Measurements from ENCODE around the gene SRD5A1.
A peak's percentile ranks its signal among the peaks of the same experiment; 100 is the strongest.

Gene SRD5A1

DNA sequence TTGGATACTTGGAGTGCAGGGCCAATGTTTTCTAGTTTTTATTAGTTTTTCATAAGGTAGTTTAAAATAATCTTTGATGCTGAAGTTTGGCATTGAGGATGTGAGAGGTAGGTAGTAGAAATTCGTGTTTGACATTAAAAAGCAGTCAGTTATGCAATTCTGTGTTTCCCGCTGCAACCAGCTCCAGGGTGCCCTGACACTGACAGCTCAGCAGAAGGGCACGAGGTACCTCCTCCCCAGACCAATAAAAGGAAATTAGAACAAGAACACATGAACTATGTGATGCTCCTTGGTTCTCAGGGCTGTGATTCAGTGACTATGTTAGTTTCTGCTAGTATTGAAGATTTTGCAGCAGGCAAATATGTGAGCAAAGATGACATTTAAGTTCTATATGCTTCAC is 40.6 kb upstream of the SRD5A1 start:
- H3K27me3 ChIP-seq (ENCODE audit: insufficient read depth, poor library complexity, severe bottlenecking), result no peaks in the 10 kb centered on the region
- peaks cover 5% of the 10 kb centered on the region for H3K4me1 ChIP-seq (ENCODE audit: insufficient read depth, poor library complexity, severe bottlenecking)
- H3K9me3 ChIP-seq (ENCODE audit: severe bottlenecking), result no peaks in the 10 kb centered on the region
- no peak overlapping the region for H3K4me3 ChIP-seq (ENCODE audit: severe bottlenecking)
- peaks cover 4% of the 10 kb centered on the region; the same call in 1 of the 2 replicates for H3K36me3 ChIP-seq (ENCODE audit: low read depth)
- ATAC-seq (ENCODE audit: low read depth) (peak; percentile 62), DNase-seq (ENCODE audit: low spot score) (no peak)
- no peak overlapping the region for H3K27ac ChIP-seq (ENCODE audit: poor library complexity, severe bottlenecking)
- TF ChIP-seq, protein P1, sequence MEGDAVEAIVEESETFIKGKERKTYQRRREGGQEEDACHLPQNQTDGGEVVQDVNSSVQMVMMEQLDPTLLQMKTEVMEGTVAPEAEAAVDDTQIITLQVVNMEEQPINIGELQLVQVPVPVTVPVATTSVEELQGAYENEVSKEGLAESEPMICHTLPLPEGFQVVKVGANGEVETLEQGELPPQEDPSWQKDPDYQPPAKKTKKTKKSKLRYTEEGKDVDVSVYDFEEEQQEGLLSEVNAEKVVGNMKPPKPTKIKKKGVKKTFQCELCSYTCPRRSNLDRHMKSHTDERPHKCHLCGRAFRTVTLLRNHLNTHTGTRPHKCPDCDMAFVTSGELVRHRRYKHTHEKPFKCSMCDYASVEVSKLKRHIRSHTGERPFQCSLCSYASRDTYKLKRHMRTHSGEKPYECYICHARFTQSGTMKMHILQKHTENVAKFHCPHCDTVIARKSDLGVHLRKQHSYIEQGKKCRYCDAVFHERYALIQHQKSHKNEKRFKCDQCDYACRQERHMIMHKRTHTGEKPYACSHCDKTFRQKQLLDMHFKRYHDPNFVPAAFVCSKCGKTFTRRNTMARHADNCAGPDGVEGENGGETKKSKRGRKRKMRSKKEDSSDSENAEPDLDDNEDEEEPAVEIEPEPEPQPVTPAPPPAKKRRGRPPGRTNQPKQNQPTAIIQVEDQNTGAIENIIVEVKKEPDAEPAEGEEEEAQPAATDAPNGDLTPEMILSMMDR (IDR thresholded peaks at IDR 0.05; ENCODE audit: poor library complexity, severe bottlenecking), result no peak

DNA sequence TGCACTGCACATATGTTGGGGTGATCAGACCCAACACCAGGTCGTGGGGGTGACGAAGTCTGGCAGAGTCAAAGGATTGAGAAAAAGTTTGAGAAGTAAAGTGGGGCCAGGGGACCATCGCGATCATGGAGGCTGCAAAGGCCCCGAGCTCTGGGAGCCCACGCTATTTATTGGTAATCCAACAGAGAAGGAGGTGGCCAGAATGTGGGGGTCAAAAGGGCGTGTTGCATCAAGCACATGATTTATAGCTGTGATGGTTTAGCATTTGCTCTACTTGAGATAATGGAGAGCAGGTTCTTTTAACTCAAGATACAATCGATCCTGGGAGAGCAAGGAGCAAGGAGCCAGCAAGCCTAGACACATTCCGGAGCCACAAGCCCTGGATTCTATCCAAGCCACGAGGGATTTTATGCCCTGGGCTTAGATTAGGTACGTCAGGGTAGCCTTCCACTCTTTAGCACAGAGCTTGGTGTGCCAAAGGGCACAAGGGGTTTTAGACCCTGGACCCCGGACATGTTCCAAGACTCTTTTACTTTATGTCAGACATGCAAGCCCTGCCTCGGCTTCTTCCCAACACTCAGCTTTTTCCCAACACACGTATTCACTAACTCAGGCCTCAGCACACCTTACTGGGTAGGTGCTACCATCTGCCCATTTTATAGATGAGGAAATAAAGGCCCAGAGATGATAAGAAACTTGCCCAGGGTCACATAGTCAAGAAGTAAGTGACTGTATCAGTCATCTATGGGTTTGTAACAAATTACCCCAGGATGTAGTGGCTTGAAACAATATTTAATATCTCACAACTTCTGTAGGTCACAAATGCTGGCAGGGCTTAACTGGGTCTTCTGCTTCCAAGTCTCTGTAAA is 39.9 kb upstream of the SRD5A1 start:
- DNase-seq (ENCODE audit: low spot score) (no peak), ATAC-seq (ENCODE audit: low read depth) (no peak)
- TF ChIP-seq, protein P1 (IDR thresholded peaks at IDR 0.05; ENCODE audit: poor library complexity, severe bottlenecking), result no peak
- Histone ChIP-seq H3K27ac (ENCODE audit: poor library complexity, severe bottlenecking) (no peak overlapping the region), H3K27me3 (ENCODE audit: insufficient read depth, poor library complexity, severe bottlenecking) (no peaks in the 10 kb centered on the region), H3K36me3 (ENCODE audit: low read depth) (peaks cover 10% of the 10 kb centered on the region; the same call in 1 of the 2 replicates), H3K4me1 (ENCODE audit: insufficient read depth, poor library complexity, severe bottlenecking) (peaks cover 5% of the 10 kb centered on the region), H3K9me3 (ENCODE audit: severe bottlenecking) (no peaks in the 10 kb centered on the region), H3K4me3 (ENCODE audit: severe bottlenecking) (no peak overlapping the region)

- no peak for ATAC-seq (ENCODE audit: low read depth)
- no peak overlapping the region for H3K27ac ChIP-seq (ENCODE audit: poor library complexity, severe bottlenecking)
- no peak overlapping the region for H3K4me3 ChIP-seq (ENCODE audit: severe bottlenecking)
- no peaks in the 10 kb centered on the region for H3K27me3 ChIP-seq (ENCODE audit: insufficient read depth, poor library complexity, severe bottlenecking)
- peaks cover 5% of the 10 kb centered on the region for H3K4me1 ChIP-seq (ENCODE audit: insufficient read depth, poor library complexity, severe bottlenecking)
- no peak for DNase-seq (ENCODE audit: low spot score)
- peaks cover 17% of the 10 kb centered on the region for H3K36me3 ChIP-seq (ENCODE audit: low read depth)
- H3K9me3 ChIP-seq (ENCODE audit: severe bottlenecking), result no peaks in the 10 kb centered on the region
- TF ChIP-seq, protein P1 (IDR thresholded peaks at IDR 0.05; ENCODE audit: poor library complexity, severe bottlenecking), result no peak
Measured at GRCh38 chr5:6594066-6594465, 39.2 kb upstream of the SRD5A1 start.

DNA sequence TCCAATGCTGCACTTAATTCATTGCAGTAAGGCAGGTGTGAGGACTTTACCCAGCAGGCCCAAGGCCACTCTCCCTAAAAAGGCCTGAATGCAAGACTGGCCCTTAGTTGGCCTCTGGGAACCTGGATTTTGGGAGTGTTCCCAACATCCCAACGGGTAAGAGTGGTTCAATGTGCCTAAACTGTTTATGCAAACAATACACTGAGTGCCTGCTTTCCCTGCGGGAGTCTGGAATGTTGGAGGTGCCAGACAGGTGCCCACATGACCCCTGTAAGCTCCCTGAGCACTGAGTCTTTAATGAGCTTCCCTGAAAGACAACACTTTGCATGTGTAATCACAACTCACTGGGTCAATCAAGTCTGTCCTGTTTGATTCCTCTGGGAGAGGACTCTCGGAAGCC is 37.8 kb upstream of the SRD5A1 start:
- no peak for DNase-seq (ENCODE audit: low spot score)
- no peak overlapping the region for H3K4me3 ChIP-seq (ENCODE audit: severe bottlenecking)
- H3K36me3 ChIP-seq (ENCODE audit: low read depth), result peaks cover 30% of the 10 kb centered on the region
- peaks cover 5% of the 10 kb centered on the region for H3K4me1 ChIP-seq (ENCODE audit: insufficient read depth, poor library complexity, severe bottlenecking)
- TF ChIP-seq, protein P1 (IDR thresholded peaks at IDR 0.05; ENCODE audit: poor library complexity, severe bottlenecking), result no peak
- H3K27ac ChIP-seq (ENCODE audit: poor library complexity, severe bottlenecking), result no peak overlapping the region
- no peak for ATAC-seq (ENCODE audit: low read depth)
- H3K27me3 ChIP-seq (ENCODE audit: insufficient read depth, poor library complexity, severe bottlenecking), result no peaks in the 10 kb centered on the region
- no peaks in the 10 kb centered on the region for H3K9me3 ChIP-seq (ENCODE audit: severe bottlenecking)

DNA sequence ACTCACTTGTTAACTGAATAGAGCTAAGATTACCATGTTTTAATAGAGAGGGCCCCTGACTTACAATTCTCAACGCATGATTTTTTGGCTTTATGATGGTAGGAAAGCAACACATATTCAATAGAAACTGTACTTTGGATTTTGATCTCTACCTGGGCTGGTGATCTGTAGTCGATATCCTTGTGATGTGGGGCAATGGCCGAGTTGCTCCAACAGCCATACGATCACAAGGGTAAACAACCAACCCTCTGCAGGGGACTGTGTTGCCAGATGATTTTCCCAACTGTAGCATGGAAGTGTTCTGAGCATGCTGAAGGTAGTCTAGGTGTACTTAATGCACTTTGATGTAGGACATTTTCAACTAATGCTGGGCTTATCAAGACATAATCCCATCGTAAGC is 36.9 kb upstream of the SRD5A1 start:
- DNase-seq (ENCODE audit: low spot score) (no peak), ATAC-seq (ENCODE audit: low read depth) (no peak)
- H3K4me3 ChIP-seq (ENCODE audit: severe bottlenecking), result no peak overlapping the region
- no peak overlapping the region for H3K27ac ChIP-seq (ENCODE audit: poor library complexity, severe bottlenecking)
- TF ChIP-seq, protein P1 (IDR thresholded peaks at IDR 0.05; ENCODE audit: poor library complexity, severe bottlenecking), result no peak
- no peaks in the 10 kb centered on the region for H3K9me3 ChIP-seq (ENCODE audit: severe bottlenecking)
- H3K4me1 ChIP-seq (ENCODE audit: insufficient read depth, poor library complexity, severe bottlenecking), result peaks cover 5% of the 10 kb centered on the region
- H3K36me3 ChIP-seq (ENCODE audit: low read depth), result peaks cover 40% of the 10 kb centered on the region
- no peaks in the 10 kb centered on the region for H3K27me3 ChIP-seq (ENCODE audit: insufficient read depth, poor library complexity, severe bottlenecking)
